Nephron progenitor cell (in vitro differentiated cells): ENCODE results near the gene CSDE1.

Experiments
- DNase-seq: peaks from one replicate; pipeline ENCODE4 v3.0.0; 2021
- H3K27ac Mint-ChIP-seq: 2 replicates; pipeline ENCODE4 v1.8.0; 2021; ENCODE audit warnings: mild to moderate bottlenecking, moderate library complexity, mixed read lengths
- H3K27me3 Mint-ChIP-seq: 2 replicates; pipeline ENCODE4 v1.8.0; 2021; ENCODE audit warnings: mild to moderate bottlenecking, low read depth, mixed read lengths; ENCODE audit not compliant: poor library complexity
- H3K36me3 Mint-ChIP-seq: 2 replicates; pipeline ENCODE4 v1.8.0; 2021; ENCODE audit warnings: low read depth, mixed read lengths
- H3K4me1 Mint-ChIP-seq: 2 replicates; pipeline ENCODE4 v1.8.0; 2021; ENCODE audit warnings: mixed read lengths
- H3K4me3 Mint-ChIP-seq: 2 replicates; pipeline ENCODE4 v1.8.0; 2021; ENCODE audit warnings: mild to moderate bottlenecking, moderate library complexity, mixed read lengths
- H3K9me3 Mint-ChIP-seq: 2 replicates; pipeline ENCODE4 v1.8.0; 2021; ENCODE audit warnings: mild to moderate bottlenecking, moderate library complexity, mixed read lengths
- CTCF ChIP-seq: fragments of 200-600 bp; sonication (generic); IDR thresholded peaks from 2 replicates; pipeline ENCODE4 v1.5.0; 2021; ENCODE audit warnings: antibody characterized with exemption

Gene CSDE1

GRCh38 chr1:114694540-114695310, 63.1 kb downstream of the CSDE1 start:
- H3K4me1 Mint-ChIP-seq, result no peaks in the 10 kb centered on the region
- no peak overlapping the region for H3K4me3 Mint-ChIP-seq
- H3K27me3 Mint-ChIP-seq, result peaks cover 17% of the 10 kb centered on the region
- no peak for DNase-seq
- no peaks in the 10 kb centered on the region for H3K36me3 Mint-ChIP-seq
- no peak overlapping the region for H3K27ac Mint-ChIP-seq
- H3K9me3 Mint-ChIP-seq, result no peaks in the 10 kb centered on the region
- TF ChIP-seq CTCF, result no peak

GRCh38 chr1:114692947-114693346, 64.8 kb downstream of the CSDE1 start:
- no peaks in the 10 kb centered on the region for H3K9me3 Mint-ChIP-seq
- no peaks in the 10 kb centered on the region for H3K36me3 Mint-ChIP-seq
- peaks cover 26% of the 10 kb centered on the region for H3K27me3 Mint-ChIP-seq
- no peak overlapping the region for H3K4me3 Mint-ChIP-seq
- DNase-seq, result no peak
- no peak for TF ChIP-seq CTCF
- H3K4me1 Mint-ChIP-seq, result no peaks in the 10 kb centered on the region
- H3K27ac Mint-ChIP-seq, result no peak overlapping the region

- TF ChIP-seq CTCF, result no peak
- H3K27ac Mint-ChIP-seq, result no peak overlapping the region
- no peak overlapping the region for H3K4me3 Mint-ChIP-seq
- DNase-seq, result no peak
- H3K9me3 Mint-ChIP-seq, result no peaks in the 10 kb centered on the region
- no peaks in the 10 kb centered on the region for H3K36me3 Mint-ChIP-seq
- H3K27me3 Mint-ChIP-seq, result peaks cover 39% of the 10 kb centered on the region
- H3K4me1 Mint-ChIP-seq, result no peaks in the 10 kb centered on the region
Measured at GRCh38 chr1:114691061-114691460, 66.7 kb downstream of the CSDE1 start.

GRCh38 chr1:114690148-114690547, 67.6 kb downstream of the CSDE1 start:
- TF ChIP-seq CTCF, result no peak
- Mint-ChIP-seq H3K4me3 (no peak overlapping the region), H3K27me3 (peaks cover 42% of the 10 kb centered on the region), H3K9me3 (no peaks in the 10 kb centered on the region), H3K4me1 (no peaks in the 10 kb centered on the region), H3K36me3 (no peaks in the 10 kb centered on the region), H3K27ac (no peak overlapping the region)
- DNase-seq, result no peak

GRCh38 chr1:114688526-114688925, 69.3 kb downstream of the CSDE1 start:
- H3K27me3 Mint-ChIP-seq, result peaks cover 52% of the 10 kb centered on the region

More at GRCh38 chr1:114688526-114688925, 69.3 kb downstream of the CSDE1 start:
- no peak for DNase-seq
- no peaks in the 10 kb centered on the region for H3K36me3 Mint-ChIP-seq
- no peak for TF ChIP-seq CTCF
- H3K9me3 Mint-ChIP-seq, result no peaks in the 10 kb centered on the region
- H3K27ac Mint-ChIP-seq, result no peak overlapping the region
- H3K4me1 Mint-ChIP-seq, result no peaks in the 10 kb centered on the region
- no peak overlapping the region for H3K4me3 Mint-ChIP-seq
